Posterior vena cava (tissue), 2 donors: ENCODE results near the gene SGCB. TPM values are rescaled to one million over a fixed set of nuclear protein-coding genes. Genes with fewer than 3 reads are reported as not detected.
"Not testable (repeated sequence)": the region's sequence is repeated elsewhere in the genome, so short reads cannot be mapped to it uniquely, and the experiment has no call there.

ENCODE experiments used
- DNase-seq: peaks from one replicate; pipeline ENCODE4 v3.0.0-alpha.2; 2020; ENCODE audit warnings: low spot score
- intact Hi-C, 2 donors: fragments of 100-400 bp; cut with DNase I; formaldehyde crosslinking; loops; one replicate each; pipeline versions ENCODE4 v1.14.1 to v1.14.2; 2022 to 2023
- long read RNA-seq, 2 donors: library from polyadenylated mRNA; unstranded; transcript quantifications; one replicate each; pipeline ENCODE4 v2.0.0, GENCODE V29; 2020 to 2021
- total RNA-seq, 2 donors: library from RNA; stranded (reverse); fragmentation: NEBNext Ultra II Directional; extraction: Animal tissue kit (Norgen Biotek cat#: 25700); gene quantifications; one replicate each; pipeline ENCODE4 v1.2.1, GENCODE V29; 2021
- donor health status: DM: yes; HTN: yes; CAD: no.
- donor health status: DM: yes; HTN: yes; CAD: no.

Gene SGCB, protein sequence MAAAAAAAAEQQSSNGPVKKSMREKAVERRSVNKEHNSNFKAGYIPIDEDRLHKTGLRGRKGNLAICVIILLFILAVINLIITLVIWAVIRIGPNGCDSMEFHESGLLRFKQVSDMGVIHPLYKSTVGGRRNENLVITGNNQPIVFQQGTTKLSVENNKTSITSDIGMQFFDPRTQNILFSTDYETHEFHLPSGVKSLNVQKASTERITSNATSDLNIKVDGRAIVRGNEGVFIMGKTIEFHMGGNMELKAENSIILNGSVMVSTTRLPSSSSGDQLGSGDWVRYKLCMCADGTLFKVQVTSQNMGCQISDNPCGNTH
- 10 to 100 TPM; 71.1 to 72.4 TPM for total RNA-seq
- long read RNA-seq, donor 1, full-length matches to known transcripts: 41 of 51 reads
- long read RNA-seq, donor 1, partial matches to known transcripts: 3 of 51 reads
- long read RNA-seq, donor 1, other reads (novel, unspliced or antisense): 7 of 51 reads
- long read RNA-seq, donor 2, full-length matches to known transcripts: 60 of 73 reads
- long read RNA-seq, donor 2, partial matches to known transcripts: 3 of 73 reads
- long read RNA-seq, donor 2, other reads (novel, unspliced or antisense): 10 of 73 reads

DNA sequence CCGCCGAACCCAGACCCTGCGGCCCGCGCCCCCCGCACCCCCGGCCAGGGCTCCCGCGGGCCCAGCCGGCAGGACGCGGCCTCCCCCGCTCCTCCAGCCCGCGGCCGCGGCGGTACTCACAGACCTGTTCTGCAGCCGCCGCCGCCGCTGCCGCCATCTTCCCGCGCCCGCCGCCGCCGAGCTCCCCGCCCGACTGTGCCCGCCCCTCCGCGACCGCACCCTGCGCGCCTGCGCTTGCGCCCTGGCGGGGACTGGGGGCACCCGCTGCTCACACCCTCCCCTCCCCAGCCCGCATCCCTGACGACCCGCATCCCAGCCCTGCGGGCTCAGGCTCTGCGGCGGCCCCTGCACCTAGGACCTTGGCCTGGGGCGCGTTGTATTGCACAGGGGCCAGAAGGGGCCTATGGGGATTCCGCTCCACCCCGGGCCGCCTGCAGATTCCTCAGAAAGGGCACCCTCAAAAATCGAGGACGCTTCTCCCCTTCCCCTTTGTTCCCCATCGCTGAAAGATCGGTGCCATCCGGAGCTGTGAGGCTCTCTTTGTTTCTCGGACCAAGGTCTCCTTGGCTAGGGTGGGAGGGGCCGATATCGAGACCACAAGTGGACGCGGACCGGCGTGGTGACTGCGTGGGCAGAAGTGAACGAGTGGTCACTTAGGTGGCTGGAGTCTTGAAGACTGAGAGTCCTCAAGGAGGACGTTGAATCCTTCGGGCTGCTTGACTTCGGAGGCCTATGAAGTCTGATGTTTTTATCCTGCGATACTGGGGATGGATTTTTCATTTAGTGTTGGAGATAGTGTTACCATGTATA lies at the start of gene SGCB:
Gene SGCB (minus strand): TSS at position 197 of the 810 bp plus-strand sequence. CDS start 40 bp downstream, at position 157.
- peak; percentile 86 for DNase-seq
- intact Hi-C loops: no loop called here

DNA sequence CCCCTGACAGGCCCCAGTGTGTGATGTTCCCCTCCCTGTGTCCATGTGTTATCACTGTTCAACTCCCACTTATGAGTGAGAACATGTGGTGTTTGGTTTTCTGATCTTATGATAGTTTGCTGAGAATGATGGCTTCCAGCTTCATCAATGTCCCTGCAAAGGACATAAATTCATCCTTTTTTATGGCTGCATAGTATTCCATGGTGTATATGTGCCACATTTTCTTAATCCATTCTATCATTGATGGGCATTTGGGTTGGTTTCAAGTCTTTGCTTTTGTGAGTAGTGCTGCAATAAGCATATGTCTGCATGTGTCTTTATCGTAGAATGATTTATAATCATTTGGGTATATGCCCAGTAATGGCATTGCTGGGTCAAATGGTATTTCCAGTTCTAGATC lies 48.3 kb upstream of the SGCB start:
- DNase-seq, intact Hi-C loops: not testable (repeated sequence)

DNA sequence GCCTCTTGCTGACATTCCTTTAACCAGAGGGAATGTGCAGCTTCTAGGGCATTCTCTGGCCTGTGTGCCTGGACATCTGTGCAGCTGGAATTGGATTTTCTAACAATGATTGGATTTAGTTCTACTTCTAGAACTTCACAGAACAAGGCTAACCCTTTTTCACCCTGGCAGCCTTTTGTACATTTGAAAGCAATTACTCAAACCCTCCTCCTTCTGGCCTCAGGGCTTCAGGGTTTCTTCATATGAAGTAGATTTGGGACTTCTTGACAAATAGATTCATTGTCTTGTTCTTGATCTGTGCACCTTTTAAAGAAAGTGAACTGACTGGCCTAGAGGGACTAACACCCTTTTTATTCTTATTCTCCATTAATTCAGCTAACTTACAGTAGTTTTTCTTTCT lies 43.1 kb upstream of the SGCB start:
- DNase-seq: no peak
- intact Hi-C loops: no loop called here

DNA sequence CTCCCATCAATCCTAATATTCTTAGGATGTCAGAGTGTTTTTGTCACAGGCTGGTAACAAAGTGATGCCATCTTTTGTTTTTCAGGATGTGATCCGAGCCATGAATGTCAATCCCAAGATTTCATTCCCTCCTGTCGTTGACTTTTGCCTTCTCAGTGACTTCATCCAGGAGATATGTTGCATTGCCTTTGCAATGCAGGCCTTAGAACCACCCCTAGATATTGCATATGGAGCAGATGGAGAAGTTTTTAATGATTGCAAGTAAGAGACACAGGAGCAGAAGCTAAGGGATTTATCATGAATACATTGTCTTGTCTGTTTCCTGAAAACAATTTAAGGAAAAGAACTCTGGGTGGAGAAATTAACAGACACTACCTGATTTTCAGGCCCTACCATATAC lies 41.6 kb upstream of the SGCB start:
- intact Hi-C loops: no loop called here
- DNase-seq: no peak

DNA sequence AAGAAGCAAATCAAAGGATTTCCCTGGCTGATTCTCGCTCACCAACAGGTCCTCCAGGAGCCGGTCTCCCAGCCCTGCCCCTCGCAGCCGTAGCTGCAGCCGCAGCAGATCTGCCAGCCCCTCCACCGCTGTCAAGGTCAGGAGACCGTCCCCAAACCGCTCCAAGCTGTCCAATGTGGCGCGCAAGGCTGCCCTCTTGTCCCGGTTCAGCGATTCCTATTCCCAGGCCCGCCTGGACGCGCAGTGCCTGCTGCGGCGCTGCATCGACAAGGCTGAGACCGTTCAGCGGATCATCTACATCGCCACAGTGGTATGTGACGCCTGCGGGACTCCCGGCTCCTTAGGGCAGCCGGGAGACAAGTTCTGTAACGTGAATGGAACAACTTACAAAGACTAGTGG lies 38.6 kb upstream of the SGCB start:
- intact Hi-C loops: no loop called here
- no peak for DNase-seq

DNA sequence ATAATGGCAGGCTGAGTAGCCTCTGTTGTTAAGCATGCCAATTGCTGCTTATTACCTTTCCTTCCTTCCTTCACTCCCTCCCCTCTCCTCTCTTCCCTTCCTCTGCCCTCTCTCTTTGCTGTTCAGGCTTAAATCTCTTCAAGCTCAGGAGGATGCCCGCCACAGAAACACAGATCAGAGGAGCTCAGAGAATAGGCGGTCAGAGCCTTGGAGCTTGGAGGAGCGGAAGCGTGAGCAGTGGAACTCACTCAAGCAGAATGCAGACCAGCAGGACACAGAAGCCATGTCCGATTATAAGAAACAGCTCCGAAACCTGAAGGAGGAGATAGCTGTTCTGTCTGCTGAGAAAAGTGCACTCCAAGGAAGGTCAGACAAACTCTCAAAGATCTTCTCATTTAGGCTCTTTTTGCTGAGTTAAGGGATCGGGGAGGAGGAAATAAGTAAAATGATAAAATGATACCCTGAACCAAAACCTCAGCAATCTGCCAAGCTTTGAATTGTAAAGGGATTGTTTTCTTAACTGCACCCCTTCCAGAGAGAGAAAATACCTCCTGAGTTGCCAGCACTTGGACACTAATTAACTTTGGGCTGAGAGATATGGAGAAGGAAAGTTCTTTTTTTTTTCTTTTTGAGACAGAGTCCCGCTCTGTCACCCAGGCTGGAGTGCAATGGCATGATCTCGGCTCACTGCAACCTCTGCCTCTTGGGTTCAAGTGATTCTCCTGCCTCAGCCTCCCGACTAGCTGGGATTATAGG lies 33.9 kb upstream of the SGCB start:
- DNase-seq: no peak
- intact Hi-C loops: no loop called here

DNA sequence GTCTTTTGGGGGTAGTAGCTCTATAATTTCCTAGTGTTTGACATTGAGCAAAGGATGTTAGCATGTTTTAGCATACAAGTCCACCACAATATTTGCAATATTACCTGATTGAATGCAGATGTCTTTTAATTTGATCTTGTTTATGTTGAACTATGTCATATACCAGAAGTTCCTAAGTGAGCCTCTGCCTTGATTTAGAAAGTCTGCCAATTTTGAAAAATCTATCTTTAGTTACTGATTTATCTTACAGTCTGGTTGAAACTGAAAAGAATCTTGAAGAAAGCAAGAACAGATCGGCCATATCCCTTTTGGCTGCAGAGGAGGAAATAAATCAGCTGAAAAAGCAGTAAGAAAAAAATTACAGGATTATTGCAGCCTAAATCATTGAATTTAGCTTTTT lies 31.5 kb upstream of the SGCB start:
- intact Hi-C loops: no loop called here
- no peak for DNase-seq

DNA sequence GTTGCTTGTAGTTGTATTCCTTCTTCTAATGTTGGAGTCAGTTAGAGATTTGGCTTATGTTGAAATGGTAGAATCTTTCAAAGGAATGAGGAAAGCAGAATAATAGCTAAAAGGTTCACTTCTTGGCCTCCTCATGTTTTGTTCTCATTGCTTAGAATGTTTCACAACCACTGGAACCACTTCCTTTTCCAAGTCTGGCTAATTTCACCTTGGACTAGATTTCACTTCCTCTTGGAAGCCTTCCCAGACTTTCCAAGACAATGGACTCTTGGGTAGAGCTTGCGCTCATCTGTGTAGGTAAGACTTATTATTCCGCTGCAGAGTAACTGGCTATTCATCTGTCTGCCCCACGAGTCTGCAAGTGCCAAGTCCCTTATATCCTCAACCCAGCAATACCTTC lies 21.3 kb upstream of the SGCB start:
- intact Hi-C loops: no loop called here
- no peak for DNase-seq

DNA sequence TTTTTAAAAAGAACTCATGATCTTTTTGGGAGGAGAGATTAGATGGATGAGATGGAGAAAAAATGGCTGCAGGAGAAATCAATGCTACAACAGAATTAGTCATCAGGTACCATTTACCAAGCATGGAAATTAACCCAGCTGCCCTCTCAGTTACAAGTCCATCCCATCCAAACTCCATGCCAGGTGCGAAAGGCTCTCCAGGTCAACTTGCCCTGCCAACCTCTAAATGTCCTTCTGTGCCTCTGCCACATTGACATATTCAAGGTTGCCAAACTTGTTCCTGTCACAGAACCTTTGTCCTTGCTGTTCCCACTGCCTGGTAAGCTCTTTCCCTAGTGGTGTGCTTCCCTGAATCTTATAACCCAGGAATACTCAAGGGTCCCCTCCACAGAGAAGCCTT lies 20.2 kb upstream of the SGCB start:
- DNase-seq: no peak
- intact Hi-C loops: no loop called here

DNA sequence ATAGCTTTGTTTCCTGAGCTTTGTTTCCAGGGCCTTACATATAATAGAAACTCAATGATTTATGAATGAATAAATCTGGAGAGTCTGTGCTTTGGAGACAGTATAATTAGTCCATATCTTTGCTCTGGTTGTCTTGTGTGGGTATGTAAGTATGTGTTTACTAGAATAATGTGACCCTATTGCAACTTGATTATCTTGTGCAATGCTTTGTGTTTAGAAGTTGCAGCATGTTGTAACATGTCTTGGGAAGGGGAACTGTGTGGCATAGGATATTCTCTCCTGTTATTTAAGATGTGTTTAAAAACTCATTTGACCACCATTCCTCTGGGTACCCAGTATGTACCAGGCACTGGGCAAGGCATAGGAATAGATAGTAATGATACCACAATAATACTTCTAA lies 19.1 kb upstream of the SGCB start:
- intact Hi-C loops: no loop called here
- DNase-seq: no peak

DNA sequence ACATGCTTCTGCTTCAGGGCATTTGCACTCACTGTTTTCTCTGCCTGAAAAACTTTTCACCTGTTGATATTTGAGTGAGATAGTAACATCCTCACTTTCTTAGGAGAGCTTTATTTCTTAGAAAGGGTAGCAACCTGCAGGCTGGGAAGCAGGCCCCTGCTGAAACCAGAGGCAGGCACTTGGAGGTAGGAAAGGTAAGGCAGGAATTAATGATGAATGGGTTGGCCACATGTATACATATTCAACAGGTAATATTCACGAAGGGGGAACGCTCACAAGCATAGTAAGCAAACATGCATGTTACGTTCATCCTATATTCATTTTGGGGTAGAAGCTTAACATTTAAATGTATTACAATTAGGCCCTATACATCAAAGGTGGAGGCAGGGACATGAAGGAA lies 16.2 kb upstream of the SGCB start:
- intact Hi-C loops: no loop called here
- no peak for DNase-seq

DNA sequence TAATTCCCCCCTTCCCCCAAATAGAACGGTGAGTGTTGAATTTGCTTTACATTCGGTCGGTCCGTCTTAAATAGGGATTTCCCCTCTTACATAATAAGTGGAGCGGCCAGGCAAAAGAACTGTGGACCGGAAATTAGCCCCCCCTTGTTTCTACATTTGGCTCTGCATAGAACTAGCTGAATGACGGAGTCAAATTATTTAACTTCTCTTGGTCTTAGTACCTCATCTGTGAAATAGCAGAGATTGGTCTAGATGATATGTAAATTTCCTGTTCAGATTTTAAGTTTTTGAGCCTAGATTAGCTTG lies 14.3 kb upstream of the SGCB start:
- DNase-seq: no peak
- intact Hi-C loops: no loop called here

DNA sequence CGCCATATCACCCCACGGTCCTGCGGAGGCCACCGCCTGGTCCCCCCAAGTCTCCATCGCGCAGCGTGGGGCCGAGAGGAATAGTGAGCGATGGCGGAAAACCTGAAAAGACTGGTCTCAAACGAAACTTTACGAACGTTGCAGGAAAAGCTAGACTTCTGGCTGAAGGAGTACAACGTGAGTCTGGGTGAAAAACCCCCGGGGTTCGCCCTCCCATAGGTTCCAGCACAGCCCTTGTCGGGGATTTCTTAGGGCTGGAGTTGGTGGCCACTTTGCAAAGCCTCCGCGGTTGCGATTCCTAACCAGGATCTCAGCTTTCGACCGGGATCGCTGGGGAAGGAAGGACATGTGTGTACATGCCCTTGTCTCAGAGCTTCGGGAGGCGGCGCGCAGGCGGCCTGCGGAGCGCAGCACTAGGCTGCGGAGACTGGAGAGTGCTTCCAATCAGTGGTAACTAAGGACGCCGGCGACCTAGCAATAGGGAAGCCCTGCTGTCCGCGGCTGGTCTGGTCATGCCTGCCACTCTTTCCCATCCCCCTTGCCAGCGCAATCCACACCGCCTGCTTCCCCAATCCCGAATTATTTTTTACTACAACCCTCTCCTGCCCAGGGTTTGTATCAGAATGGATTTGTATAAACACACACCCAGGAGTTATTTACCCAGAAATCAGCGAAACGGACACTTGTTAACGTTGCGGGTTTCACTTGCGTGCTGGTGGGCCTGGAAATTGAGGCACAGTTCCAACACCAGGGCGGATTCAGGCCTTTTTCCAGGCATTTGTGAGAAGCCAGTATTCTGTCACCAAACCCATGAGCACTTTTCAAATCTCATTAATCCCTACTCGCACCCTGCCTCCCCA lies 13.7 kb upstream of the SGCB start:
- intact Hi-C loops: no loop called here
- DNase-seq: peak; percentile 87

DNA sequence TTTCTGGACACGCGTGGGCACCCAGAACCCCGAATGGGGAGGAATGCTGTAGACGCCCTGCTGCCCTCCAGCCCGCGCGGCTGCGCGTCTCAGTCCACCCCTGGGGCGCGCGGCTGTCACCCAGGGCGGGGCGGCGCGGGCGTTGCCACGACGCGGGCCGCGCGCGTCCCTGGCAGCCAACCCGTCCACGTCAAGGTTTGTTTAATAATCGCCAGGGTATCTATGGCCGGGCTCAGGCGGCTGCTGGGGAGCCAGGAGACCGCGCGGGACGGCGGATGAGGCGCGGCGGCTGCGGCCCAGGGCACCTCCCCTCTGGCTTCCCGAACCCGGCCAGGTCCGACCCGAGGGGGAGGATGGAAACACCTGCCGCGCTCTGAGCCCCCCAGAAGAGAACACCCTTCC lies 13.1 kb upstream of the SGCB start, which contains the start of gene SPATA18:
Gene SPATA18 (plus strand): TSS at position 92 of the 402 bp plus-strand sequence. CDS start 401 bp downstream, outside the sequence.
- DNase-seq: peak; percentile 79
- intact Hi-C loops: no loop called here

DNA sequence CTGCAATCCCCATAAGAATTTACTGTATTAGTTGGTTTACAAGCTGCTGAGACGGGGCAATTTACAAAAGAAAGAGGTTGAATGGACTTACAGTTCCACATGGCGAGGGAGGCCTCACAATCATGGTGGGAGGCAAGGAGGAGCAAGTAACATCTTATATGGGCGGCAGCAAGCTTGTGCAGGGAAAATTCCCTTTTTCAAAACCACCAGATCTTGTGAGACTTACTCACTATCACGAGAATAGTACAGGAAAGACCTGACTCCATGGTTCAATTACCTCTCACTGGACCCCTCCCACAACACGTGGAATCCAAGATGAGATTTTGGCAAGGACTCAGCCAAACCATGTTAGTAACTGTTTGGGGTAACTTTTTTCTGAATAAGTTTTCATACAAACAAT lies 11.2 kb upstream of the SGCB start:
- DNase-seq: no peak
- intact Hi-C loops: loop anchor here in 1 of 2 donors (5.0 kb wide), 1 partner anchor 1063 kb away; no protein-coding TSS in a partner anchor

DNA sequence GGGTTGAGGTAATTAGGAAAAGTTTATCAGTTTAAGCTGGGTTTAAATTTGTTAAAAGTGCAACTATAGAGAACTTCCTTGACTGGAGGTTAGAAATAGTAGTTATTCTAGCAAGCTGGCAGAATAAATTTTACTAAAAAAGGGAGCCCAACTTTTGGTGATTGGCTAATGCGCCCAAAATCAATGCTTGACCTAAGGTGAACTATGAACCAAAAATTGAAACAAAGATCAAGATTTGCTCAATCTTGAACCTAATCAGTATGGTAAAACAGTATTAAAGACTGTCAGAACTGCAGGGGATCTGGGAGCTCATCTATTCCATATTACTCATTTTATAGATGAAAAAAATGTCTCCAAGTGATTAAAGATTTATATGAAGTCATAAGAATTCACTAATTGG lies 6.9 kb upstream of the SGCB start:
- intact Hi-C loops: loop anchor here in 1 of 2 donors (5.0 kb wide), 1 partner anchor 1067 kb away; no protein-coding TSS in a partner anchor
- no peak for DNase-seq

DNA sequence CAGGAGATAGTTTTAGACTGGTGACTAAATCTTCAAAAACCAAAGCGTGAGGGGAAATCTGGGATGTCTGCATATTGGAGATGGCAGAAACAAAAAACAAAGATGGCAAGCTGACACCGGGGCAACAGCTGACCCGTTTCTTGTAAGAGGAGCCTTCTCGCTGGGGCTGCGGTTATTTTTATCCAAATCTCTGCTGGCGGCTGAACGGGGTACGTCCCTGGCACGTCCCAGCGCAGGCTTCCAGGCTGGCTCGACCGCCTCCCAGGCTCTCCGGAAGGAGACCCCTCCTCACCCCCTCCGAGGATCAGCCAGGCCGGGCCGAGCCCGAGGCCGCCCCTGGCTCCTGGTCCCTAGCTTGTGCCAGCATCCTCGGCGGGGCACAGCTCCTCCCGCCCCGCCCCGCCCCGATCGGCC lies 403 bp downstream of the SGCB start:
- peak; percentile 80 for DNase-seq
- intact Hi-C loops: no loop called here

DNA sequence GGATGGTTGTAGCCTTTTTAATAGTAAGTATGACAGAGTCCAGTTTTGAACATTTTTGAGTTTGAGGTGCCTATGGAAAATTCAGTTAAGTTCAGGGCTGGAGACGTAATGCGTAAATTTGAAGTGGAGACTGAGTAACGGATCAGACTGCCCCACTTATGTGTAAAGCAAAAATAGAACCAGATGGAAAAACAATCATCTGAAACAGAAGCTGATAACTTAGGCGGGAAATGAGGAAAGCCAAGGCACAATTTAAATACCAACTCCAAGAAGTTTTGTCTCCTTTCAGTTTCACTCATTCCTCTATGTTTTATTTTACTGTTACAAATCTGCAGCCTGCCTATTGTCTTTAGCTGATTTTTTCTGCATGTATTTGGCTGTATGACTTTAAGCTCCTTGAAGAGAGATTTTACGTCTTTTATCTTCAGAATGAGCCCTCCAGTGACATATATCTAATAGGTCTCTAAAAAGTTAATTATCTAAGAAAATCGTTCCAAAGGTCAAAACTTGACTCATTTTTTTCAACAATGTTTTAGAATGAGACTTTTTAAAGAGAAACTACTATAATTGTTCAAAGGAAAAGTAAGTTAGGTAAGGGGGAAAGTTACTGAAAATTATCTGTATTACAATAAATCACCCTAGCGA lies 1.1 kb downstream of the SGCB start:
- intact Hi-C loops: no loop called here

More for the DNA sequence above, 1.1 kb downstream of the SGCB start:
- DNase-seq: no peak
